ENCODE measurements around the gene IZUMO4.

IZUMO4 gene

GRCh38 chr19:2140138-2140569, 43.4 kb downstream of the IZUMO4 start:
- Histone ChIP-seq H3K9me3 (ENCODE audit: control extremely low read depth in 1 of 5, control insufficient read depth in 4 of 5, insufficient read depth in 2 of 5, low read depth in 1 of 5, low read length in 4 of 5) (no peaks in the 10 kb centered on the region), H3K4me3 (ENCODE audit: control insufficient read depth in 1 of 7, extremely low read depth in 1 of 7, insufficient read depth in 4 of 7, low read depth in 2 of 7, low read length in 6 of 7) (no peak overlapping the region), H3K36me3 (ENCODE audit: control insufficient read depth in 4 of 4, insufficient read depth in 4 of 4, low read length in 3 of 4) (peaks cover 7 to 60% (median 28%) of the 10 kb centered on the region in 4 experiments), H3K27ac (ENCODE audit: insufficient read depth in 1 of 2, low read depth in 1 of 2, low read length in 2 of 2, poor library complexity in 1 of 2, severe bottlenecking in 2 of 2) (no peak overlapping the region), H3K4me1 (ENCODE audit: control extremely low read depth in 1 of 4, control insufficient read depth in 4 of 4, insufficient read depth in 4 of 4, low read length in 3 of 4) (no peaks in the 10 kb centered on the region), H3K27me3 (replicated peaks in 2 of 5; ENCODE audit: control insufficient read depth in 4 of 5, insufficient read depth in 5 of 5, low read length in 4 of 5) (no peaks in the 10 kb centered on the region)
- ChIA-PET POLR2A (interaction anchor here (0.5 kb wide), 1 partner anchor 158 kb away, joined by 7 read pairs; no protein-coding TSS in a partner anchor), CTCF (interaction anchor here (0.7 to 2.5 kb wide), 2 partner anchors 11 to 14 kb away, joined by 3 to 9 read pairs; no protein-coding TSS in a partner anchor)
- 97% methylated on average over 14 of the region's 14 CpGs for WGBS (ENCODE audit: insufficient coverage)
- DNase-seq: no peak

- no peak overlapping the region for H3K27ac ChIP-seq (ENCODE audit: insufficient read depth in 1 of 2, low read depth in 1 of 2, low read length in 2 of 2, poor library complexity in 1 of 2, severe bottlenecking in 2 of 2)
- peaks cover 4 to 58% (median 21%) of the 10 kb centered on the region in 4 experiments for H3K36me3 ChIP-seq (ENCODE audit: control insufficient read depth in 4 of 4, insufficient read depth in 4 of 4, low read length in 3 of 4)
- POLR2A ChIA-PET: no interaction called here
- no peak for DNase-seq
- H3K9me3 ChIP-seq (ENCODE audit: control extremely low read depth in 1 of 5, control insufficient read depth in 4 of 5, insufficient read depth in 2 of 5, low read depth in 1 of 5, low read length in 4 of 5): no peaks in the 10 kb centered on the region
- H3K27me3 ChIP-seq (replicated peaks in 2 of 5; ENCODE audit: control insufficient read depth in 4 of 5, insufficient read depth in 5 of 5, low read length in 4 of 5): no peaks in the 10 kb centered on the region
- CTCF ChIA-PET: interaction anchor here (0.9 to 2.5 kb wide), 3 partner anchors 13 to 91 kb away, joined by 3 to 9 read pairs (median 3); no protein-coding TSS in a partner anchor
- H3K4me3 ChIP-seq (ENCODE audit: control insufficient read depth in 1 of 7, extremely low read depth in 1 of 7, insufficient read depth in 4 of 7, low read depth in 2 of 7, low read length in 6 of 7): no peak overlapping the region
- 96% methylated on average over 14 of the region's 15 CpGs for WGBS (ENCODE audit: insufficient coverage)
- no peaks in the 10 kb centered on the region for H3K4me1 ChIP-seq (ENCODE audit: control extremely low read depth in 1 of 4, control insufficient read depth in 4 of 4, insufficient read depth in 4 of 4, low read length in 3 of 4)
Measured at GRCh38 chr19:2142173-2142829, 45.6 kb downstream of the IZUMO4 start.

- CTCF ChIA-PET: interaction anchor here (1.1 to 1.5 kb wide), 2 partner anchors 10 to 15 kb away, joined by 3 read pairs; no protein-coding TSS in a partner anchor
- Histone ChIP-seq H3K27ac (ENCODE audit: insufficient read depth in 1 of 2, low read depth in 1 of 2, low read length in 2 of 2, poor library complexity in 1 of 2, severe bottlenecking in 2 of 2) (no peak overlapping the region), H3K27me3 (replicated peaks in 2 of 5; ENCODE audit: control insufficient read depth in 4 of 5, insufficient read depth in 5 of 5, low read length in 4 of 5) (no peaks in the 10 kb centered on the region), H3K4me1 (ENCODE audit: control extremely low read depth in 1 of 4, control insufficient read depth in 4 of 4, insufficient read depth in 4 of 4, low read length in 3 of 4) (peaks cover 0 to 8% (median 4%) of the 10 kb centered on the region in 4 experiments), H3K36me3 (ENCODE audit: control insufficient read depth in 4 of 4, insufficient read depth in 4 of 4, low read length in 3 of 4) (peaks cover 0 to 42% (median 12%) of the 10 kb centered on the region in 4 experiments), H3K4me3 (ENCODE audit: control insufficient read depth in 1 of 7, extremely low read depth in 1 of 7, insufficient read depth in 4 of 7, low read depth in 2 of 7, low read length in 6 of 7) (no peak overlapping the region), H3K9me3 (ENCODE audit: control extremely low read depth in 1 of 5, control insufficient read depth in 4 of 5, insufficient read depth in 2 of 5, low read depth in 1 of 5, low read length in 4 of 5) (no peaks in the 10 kb centered on the region)
- POLR2A ChIA-PET: no interaction called here
- 95% methylated on average over 9 of the region's 15 CpGs for WGBS (ENCODE audit: insufficient coverage)
- DNase-seq: no peak
Measured at GRCh38 chr19:2144190-2144589, 47.5 kb downstream of the IZUMO4 start.

- DNase-seq: no peak
- no peaks in the 10 kb centered on the region for H3K9me3 ChIP-seq (ENCODE audit: control extremely low read depth in 1 of 5, control insufficient read depth in 4 of 5, insufficient read depth in 2 of 5, low read depth in 1 of 5, low read length in 4 of 5)
- H3K36me3 ChIP-seq (ENCODE audit: control insufficient read depth in 4 of 4, insufficient read depth in 4 of 4, low read length in 3 of 4): peaks cover 0 to 36% (median 7%) of the 10 kb centered on the region in 4 experiments
- 93% methylated on average over 11 of the region's 16 CpGs for WGBS (ENCODE audit: insufficient coverage)
- POLR2A ChIA-PET: no interaction called here
- H3K27me3 ChIP-seq (replicated peaks in 2 of 5; ENCODE audit: control insufficient read depth in 4 of 5, insufficient read depth in 5 of 5, low read length in 4 of 5): no peaks in the 10 kb centered on the region
- H3K4me3 ChIP-seq (ENCODE audit: control insufficient read depth in 1 of 7, extremely low read depth in 1 of 7, insufficient read depth in 4 of 7, low read depth in 2 of 7, low read length in 6 of 7): no peak overlapping the region
- H3K27ac ChIP-seq (ENCODE audit: insufficient read depth in 1 of 2, low read depth in 1 of 2, low read length in 2 of 2, poor library complexity in 1 of 2, severe bottlenecking in 2 of 2): no peak overlapping the region
- H3K4me1 ChIP-seq (ENCODE audit: control extremely low read depth in 1 of 4, control insufficient read depth in 4 of 4, insufficient read depth in 4 of 4, low read length in 3 of 4): peaks cover 0 to 21% (median 19%) of the 10 kb centered on the region in 4 experiments
- CTCF ChIA-PET: interaction anchor here (0.6 to 1.4 kb wide), 5 partner anchors 9 to 94 kb away, joined by 3 to 4 read pairs (median 3); no protein-coding TSS in a partner anchor
Measured at GRCh38 chr19:2145831-2146241, 49.1 kb downstream of the IZUMO4 start.

GRCh38 chr19:2148482-2149135, 51.9 kb downstream of the IZUMO4 start:
- H3K27me3 ChIP-seq (replicated peaks in 2 of 5; ENCODE audit: control insufficient read depth in 4 of 5, insufficient read depth in 5 of 5, low read length in 4 of 5): no peaks in the 10 kb centered on the region
- 93% methylated on average over 16 of the region's 16 CpGs for WGBS (ENCODE audit: insufficient coverage)
- DNase-seq: no peak
- no peak overlapping the region for H3K27ac ChIP-seq (ENCODE audit: insufficient read depth in 1 of 2, low read depth in 1 of 2, low read length in 2 of 2, poor library complexity in 1 of 2, severe bottlenecking in 2 of 2)
- H3K36me3 ChIP-seq (ENCODE audit: control insufficient read depth in 4 of 4, insufficient read depth in 4 of 4, low read length in 3 of 4): peaks cover 0 to 32% (median 7%) of the 10 kb centered on the region in 4 experiments
- no peak overlapping the region for H3K4me3 ChIP-seq (ENCODE audit: control insufficient read depth in 1 of 7, extremely low read depth in 1 of 7, insufficient read depth in 4 of 7, low read depth in 2 of 7, low read length in 6 of 7)
- peaks cover 3 to 27% (median 26%) of the 10 kb centered on the region in 4 experiments for H3K4me1 ChIP-seq (ENCODE audit: control extremely low read depth in 1 of 4, control insufficient read depth in 4 of 4, insufficient read depth in 4 of 4, low read length in 3 of 4)
- ChIA-PET POLR2A (no interaction called here), CTCF (interaction anchor here (1.7 kb wide), 1 partner anchor 10 kb away, joined by 4 read pairs; no protein-coding TSS in a partner anchor)
- no peaks in the 10 kb centered on the region for H3K9me3 ChIP-seq (ENCODE audit: control extremely low read depth in 1 of 5, control insufficient read depth in 4 of 5, insufficient read depth in 2 of 5, low read depth in 1 of 5, low read length in 4 of 5)

All from common myeloid progenitor, CD34-positive (primary cell).